Transverse colon (tissue), 4 donors: ENCODE data around the gene PNMA1. TPM values are rescaled to one million over a fixed set of nuclear protein-coding genes. Genes with fewer than 3 reads are reported as not detected.

Experiments used
- DNase-seq: peaks from one replicate; pipeline ENCODE4 v3.0.0-alpha.2; 2019
- H3K27ac ChIP-seq, 4 donors: fragments of 200-600 bp; sonication (generic); 2 replicates each; pipeline ENCODE4 v1.5.1; 2016 to 2018; ENCODE audit warnings: inconsistent platforms in 4 of 4
- H3K27me3 ChIP-seq: fragments of 200-600 bp; sonication (generic); 2 replicates; pipeline ENCODE4 v1.5.1; 2017; ENCODE audit warnings: inconsistent platforms
- H3K36me3 ChIP-seq, 4 donors: fragments of 200-600 bp; sonication (generic); 2 replicates each; pipeline ENCODE4 v1.5.1; 2017 to 2019; ENCODE audit warnings: inconsistent platforms in 4 of 4
- H3K4me1 ChIP-seq, 4 donors: fragments of 200-600 bp; sonication (generic); 2 replicates each; pipeline ENCODE4 v1.5.1; 2017 to 2020; ENCODE audit warnings: inconsistent platforms in 4 of 4
- H3K4me3 ChIP-seq, 4 donors: fragments of 200-600 bp; sonication (generic); 1 replicate in 1 of 4; 2 replicates in 3 of 4; pipeline versions ENCODE4 v1.5.1 to v1.6.1; 2017 to 2019; ENCODE audit warnings: inconsistent platforms in 4 of 4
- H3K9me3 ChIP-seq, 2 donors: fragments of 200-600 bp; sonication (generic); 2 replicates each; pipeline ENCODE4 v1.5.1; 2017 to 2019; ENCODE audit warnings: inconsistent platforms in 2 of 2
- CTCF ChIP-seq, 5 experiments: fragments of 200-600 bp in 3 of 5; fragments of 450-650 bp in 2 of 5; sonication (generic) in 3 of 5; IDR thresholded peaks; 1 replicate in 2 of 5; 2 replicates in 3 of 5; pipeline ENCODE4 v1.5.1; 2016 to 2017; ENCODE audit warnings: antibody characterized with exemption in 5 of 5, inconsistent platforms in 3 of 5, mild to moderate bottlenecking in 2 of 5, moderate library complexity in 1 of 5
- EP300 ChIP-seq: sonication (generic); formaldehyde crosslinking; IDR thresholded peaks from one replicate; pipeline ENCODE4 v1.6.1; 2017; ENCODE audit warnings: antibody characterized with exemption, low read depth
- POLR2A ChIP-seq: fragments of 450-650 bp; IDR thresholded peaks from one replicate; pipeline ENCODE4 v1.6.1; 2016; ENCODE audit warnings: antibody characterized with exemption, mild to moderate bottlenecking, moderate library complexity
- POLR2AphosphoS5 ChIP-seq, 3 donors: sonication (generic); formaldehyde crosslinking; IDR thresholded peaks; one replicate each; pipeline ENCODE4 v1.6.1; 2016; ENCODE audit warnings: antibody characterized with exemption in 3 of 3
- WGBS, 2 donors: methylation state at CpG; one replicate each; pipeline ENCODE4 v1.1.5; 2018; ENCODE audit warnings: low coverage in 1 of 2; 5-methylcytosine and 5-hydroxymethylcytosine counted together
- in situ Hi-C, 4 donors: fragments of 200-750 bp; cut with MboI; loops; one replicate each; pipeline versions ENCODE4 v1.15.0 to v1.15.1; 2017; ENCODE audit warnings: low sequenced_read_pairs in 3 of 4, low pct_ligation_motif_present in 1 of 4, low pct_unique_long_range_greater_than_20kb in 1 of 4
- intact Hi-C: fragments of 100-400 bp; cut with DNase I; formaldehyde crosslinking; loops from one replicate; pipeline ENCODE4 v1.15.1; 2023; ENCODE audit warnings: low total_unique reads
- total RNA-seq, 4 donors: library from RNA; depleted of rRNA; stranded (reverse); fragments of >200 nt; gene quantifications; one replicate each; pipeline ENCODE4 v1.1.0, GENCODE V29; 2016

PNMA1 gene
- total RNA-seq, 4 donors from 2014 or later, result 12.7 to 22.1 (median 12.7) TPM

DNA sequence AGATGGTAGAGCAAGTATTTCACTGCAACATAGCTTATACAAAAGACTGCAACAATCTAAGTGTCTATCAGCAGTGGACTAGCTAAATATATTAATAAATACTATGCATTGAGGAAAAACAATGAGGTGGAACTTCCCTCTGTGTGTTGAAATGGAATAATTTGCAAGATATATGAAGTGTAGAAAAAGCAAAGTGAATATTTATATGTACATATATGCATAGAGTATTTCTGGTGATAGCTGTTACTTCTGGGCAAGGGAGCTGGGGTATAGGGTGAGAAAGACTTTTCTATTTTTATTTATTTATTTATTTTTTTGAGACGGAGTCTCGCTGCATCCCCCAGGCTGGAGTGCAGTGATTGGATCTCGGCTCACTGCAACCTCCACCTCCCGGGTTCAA, 35.5 kb downstream of the PNMA1 start:
- intact Hi-C loops (no loop called here), in situ Hi-C loops (no loop called here)

GRCh38 chr14:73674986-73675385, 39.2 kb downstream of the PNMA1 start:
- 29 to 82% methylated on average over 1 to 3 of the region's 3 CpGs for WGBS, 2 donors
- Histone ChIP-seq H3K4me1 (no peaks in the 10 kb centered on the region), H3K36me3 (peaks cover 0 to 5% (median 0%) of the 10 kb centered on the region in 4 donors), H3K9me3 (no peaks in the 10 kb centered on the region), H3K27me3 (no peaks in the 10 kb centered on the region), H3K4me3 (no peak overlapping the region), H3K27ac (no peak overlapping the region)
- DNase-seq, result no peak
- TF ChIP-seq EP300 (no peak), POLR2AphosphoS5 (IDR thresholded peaks at IDR 0.05) (no peak), CTCF (IDR thresholded peaks at IDR 0.05) (no peak), POLR2A (no peak)
- in situ Hi-C loops (no loop called here), intact Hi-C loops (no loop called here)

More for the DNA sequence above, 35.5 kb downstream of the PNMA1 start:
- Histone ChIP-seq H3K36me3 (no peaks in the 10 kb centered on the region), H3K27me3 (no peaks in the 10 kb centered on the region), H3K4me3 (no peak overlapping the region), H3K4me1 (no peaks in the 10 kb centered on the region), H3K27ac (no peak overlapping the region), H3K9me3 (no peaks in the 10 kb centered on the region)
- DNase-seq, result no peak
- WGBS, 2 donors, result 94 to 99% methylated on average over 4 of the region's 4 CpGs
- TF ChIP-seq CTCF (IDR thresholded peaks at IDR 0.05), result no peak
- TF ChIP-seq EP300, result no peak
- no peak for TF ChIP-seq POLR2A
- TF ChIP-seq POLR2AphosphoS5 (IDR thresholded peaks at IDR 0.05), result no peak

DNA sequence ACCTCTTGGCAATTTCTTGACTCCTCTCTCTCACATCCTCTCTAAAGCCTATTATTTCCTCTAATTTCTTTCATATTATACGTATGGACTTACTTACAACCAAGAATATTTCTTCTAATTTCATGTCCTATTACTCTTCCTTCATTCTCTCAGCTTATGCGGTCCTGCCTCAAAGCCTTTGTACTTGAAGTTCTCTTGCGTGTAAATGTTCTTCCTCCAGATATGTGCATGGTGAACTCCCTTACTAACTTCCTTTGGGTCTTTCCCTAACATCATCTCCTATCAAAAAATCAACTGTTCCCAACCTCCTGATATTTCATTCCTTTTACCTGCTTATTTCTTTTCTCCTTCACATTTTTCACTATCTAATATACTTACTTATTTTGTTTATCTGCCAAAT, 46.3 kb downstream of the PNMA1 start:
- no peaks in the 10 kb centered on the region for H3K4me1 ChIP-seq
- no peak for TF ChIP-seq POLR2A
- TF ChIP-seq EP300, result no peak
- no peak for TF ChIP-seq POLR2AphosphoS5 (IDR thresholded peaks at IDR 0.05)
- TF ChIP-seq CTCF (IDR thresholded peaks at IDR 0.05), result no peak
- H3K27ac ChIP-seq, result no peak overlapping the region
- H3K4me3 ChIP-seq, result no peak overlapping the region
- no peaks in the 10 kb centered on the region for H3K9me3 ChIP-seq
- no peaks in the 10 kb centered on the region for H3K27me3 ChIP-seq
- in situ Hi-C loops (no loop called here), intact Hi-C loops (no loop called here)
- WGBS, 2 donors, result 91 to 95% methylated on average over 3 of the region's 3 CpGs
- peaks cover 0 to 5% (median 0%) of the 10 kb centered on the region in 4 donors for H3K36me3 ChIP-seq
- DNase-seq, result no peak

DNA sequence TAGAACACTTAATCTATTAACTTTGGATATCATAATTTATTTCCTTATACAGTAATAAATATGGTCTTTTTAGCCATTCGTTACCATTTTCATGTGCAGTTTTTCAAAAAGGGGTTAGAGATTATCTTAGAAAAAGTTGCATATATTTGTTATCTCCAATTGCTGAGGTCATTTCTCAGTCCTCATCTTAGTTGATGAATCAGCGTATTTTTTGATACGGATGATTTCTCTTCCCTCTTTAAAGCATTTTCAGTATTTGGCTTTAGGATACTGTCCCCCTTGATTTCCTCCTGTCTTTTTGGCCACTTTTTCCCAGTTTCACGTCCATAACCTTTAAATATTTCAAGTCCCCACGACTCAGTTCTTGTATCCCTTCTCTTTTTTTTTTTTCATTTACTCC, 47.6 kb downstream of the PNMA1 start:
- 87 to 94% methylated on average over 5 of the region's 5 CpGs for WGBS, 2 donors
- Histone ChIP-seq H3K4me1 (no peaks in the 10 kb centered on the region), H3K27ac (no peak overlapping the region), H3K4me3 (no peak overlapping the region), H3K27me3 (no peaks in the 10 kb centered on the region), H3K9me3 (no peaks in the 10 kb centered on the region), H3K36me3 (peaks cover 0 to 2% (median 0%) of the 10 kb centered on the region in 4 donors)
- TF ChIP-seq EP300, result no peak
- no peak for TF ChIP-seq POLR2AphosphoS5 (IDR thresholded peaks at IDR 0.05)
- no peak for TF ChIP-seq POLR2A
- no peak for TF ChIP-seq CTCF (IDR thresholded peaks at IDR 0.05)
- no peak for DNase-seq
- in situ Hi-C loops (no loop called here), intact Hi-C loops (no loop called here)
